NCI-H2029 treated with DMSO at 0.1 percent for 48 hours (cell line): ENCODE measurements around the gene CASK.

Experiments
- DNase-seq: peaks from one replicate; lab custom pipeline; 2025; lab: John Stamatoyannopoulos, UW

Gene CASK

DNA sequence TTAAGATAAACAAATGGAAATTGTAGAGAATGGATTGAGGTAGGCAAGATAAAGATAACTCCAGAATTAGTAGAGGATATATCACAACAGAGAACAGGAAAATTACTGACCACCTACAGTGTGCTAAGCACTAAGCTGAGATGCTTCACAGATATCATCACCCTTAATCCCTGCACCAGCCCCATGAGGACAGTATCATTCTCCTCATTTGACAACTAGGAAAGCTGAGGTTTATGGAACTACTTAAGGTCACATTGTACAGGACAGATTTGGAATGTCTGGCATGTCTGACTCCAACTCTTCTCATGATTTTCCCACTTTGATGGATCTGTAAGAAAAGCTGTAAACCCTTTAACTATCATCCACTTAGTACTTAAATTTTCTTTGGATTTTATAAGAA, 95.5 kb downstream of the CASK start:
- no peak for DNase-seq

DNA sequence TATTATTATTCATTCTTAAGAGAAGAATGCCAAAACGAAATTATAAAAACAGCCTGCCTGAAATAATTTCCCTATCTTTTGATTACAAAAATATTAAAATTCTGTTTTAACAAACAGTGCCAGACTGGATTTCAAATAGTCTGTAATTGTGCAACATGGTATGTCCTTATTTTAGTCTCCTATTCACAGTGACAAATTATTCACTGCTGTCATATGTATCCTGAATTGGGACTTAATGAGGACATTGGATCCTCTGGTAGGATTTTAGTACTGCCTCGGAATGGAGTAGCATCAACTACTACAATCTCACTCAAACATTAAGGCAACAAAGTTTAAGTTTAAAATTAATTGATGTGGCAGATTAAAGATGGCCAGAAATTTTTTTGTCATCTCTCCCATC, 97.6 kb downstream of the CASK start:
- no peak for DNase-seq

DNA sequence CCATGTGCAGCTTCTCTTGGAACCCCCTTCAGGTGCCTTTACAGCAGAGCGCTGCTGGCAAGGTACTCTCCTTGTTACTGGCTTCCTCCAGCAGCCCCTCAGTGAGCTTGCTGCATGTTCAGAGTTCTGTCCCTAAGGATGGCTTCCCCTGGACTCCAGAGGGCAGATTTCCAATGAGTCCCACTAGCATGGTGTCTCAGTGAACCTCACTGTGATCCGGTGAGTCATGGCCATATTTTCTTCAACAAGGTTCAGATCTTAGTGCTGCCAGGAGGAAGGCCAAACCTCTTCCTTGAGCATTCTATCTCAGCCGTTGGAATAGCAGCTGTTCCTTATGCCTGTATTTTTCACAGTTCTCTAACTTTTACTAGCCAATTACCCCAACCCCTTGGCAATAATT, 98.8 kb downstream of the CASK start:
- no peak for DNase-seq

DNA sequence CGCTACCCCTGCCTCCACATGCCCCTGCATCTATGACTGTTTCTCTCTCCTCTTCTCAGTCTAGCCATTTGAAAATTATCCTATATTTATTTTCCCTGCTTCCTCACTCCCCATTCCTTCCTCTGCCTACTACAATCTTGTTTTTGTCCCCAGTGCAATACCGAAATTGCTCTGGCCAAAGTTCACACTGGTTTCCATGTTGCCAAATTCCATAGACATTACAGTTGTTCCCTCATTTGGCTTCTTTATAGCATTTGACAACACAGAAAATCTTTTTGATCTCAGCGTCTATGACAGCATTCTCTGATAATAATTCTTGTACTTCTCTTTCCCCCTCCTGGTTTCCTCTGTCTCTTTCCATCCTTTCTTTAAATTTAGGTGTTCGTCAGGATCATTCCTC, 100.0 kb downstream of the CASK start:
- DNase-seq, result no peak

GRCh38 chrX:41822892-41823291, 100.5 kb downstream of the CASK start:
- no peak for DNase-seq

- no peak for DNase-seq
Measured at GRCh38 chrX:41808047-41808446, 115.3 kb downstream of the CASK start.

GRCh38 chrX:41802958-41803357, 120.4 kb downstream of the CASK start:
- DNase-seq, result no peak

DNA sequence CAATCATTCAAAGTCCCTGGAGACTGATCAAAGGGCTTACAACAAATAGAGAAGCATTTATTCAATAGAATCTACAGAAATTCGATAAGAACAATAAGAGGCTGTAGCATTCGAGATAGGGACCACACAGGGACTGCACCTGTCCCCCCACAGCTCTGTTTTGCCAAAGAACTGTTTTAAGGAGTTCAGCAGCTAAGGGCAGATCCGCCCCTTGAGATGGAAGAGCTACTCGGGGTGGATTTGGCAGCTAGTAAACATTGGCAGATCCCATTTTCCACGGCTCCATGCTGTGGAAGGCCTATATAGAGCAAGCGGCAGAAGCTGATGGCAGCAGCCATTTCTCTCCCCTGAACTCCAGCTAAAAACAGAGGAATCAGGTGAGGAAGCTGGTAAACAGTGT, 123.7 kb downstream of the CASK start:
- no peak for DNase-seq

DNA sequence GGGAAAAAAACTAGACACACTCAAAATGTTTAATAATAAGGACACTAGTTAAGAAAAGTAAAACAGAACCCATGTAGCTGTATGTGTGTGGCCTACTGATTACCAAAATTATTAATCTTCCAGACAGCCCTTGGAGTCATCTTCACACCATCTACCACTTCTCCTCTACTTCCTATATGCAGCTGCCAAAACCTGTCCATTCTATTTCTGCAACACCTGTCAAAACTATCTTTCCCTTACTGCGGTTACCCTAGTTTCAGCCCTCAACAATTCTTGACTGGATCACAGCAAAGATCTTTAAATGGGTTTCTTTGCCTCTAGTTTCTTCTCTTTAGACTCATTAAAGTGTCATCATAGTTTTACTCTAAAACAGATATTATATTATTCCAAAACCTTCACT, 126.8 kb downstream of the CASK start:
- no peak for DNase-seq

DNA sequence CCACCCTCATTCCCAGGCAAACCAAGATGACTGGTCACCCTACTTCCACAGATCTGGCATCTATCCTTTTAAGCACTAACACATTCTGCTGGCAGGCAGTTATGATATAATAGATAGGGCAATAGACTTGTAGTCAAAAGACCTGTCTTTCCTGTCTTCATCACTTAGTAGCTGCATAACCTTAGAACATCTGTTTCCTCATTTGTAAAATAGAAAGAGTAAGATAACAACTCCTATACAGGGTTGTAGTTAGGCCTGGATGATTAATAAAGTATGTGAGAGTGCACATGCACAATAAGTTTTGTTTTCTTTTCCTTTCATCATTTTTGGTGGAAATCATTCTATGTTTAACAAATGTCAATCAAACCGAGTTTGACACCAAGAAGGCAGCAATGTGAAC, 127.3 kb downstream of the CASK start:
- DNase-seq, result no peak

DNA sequence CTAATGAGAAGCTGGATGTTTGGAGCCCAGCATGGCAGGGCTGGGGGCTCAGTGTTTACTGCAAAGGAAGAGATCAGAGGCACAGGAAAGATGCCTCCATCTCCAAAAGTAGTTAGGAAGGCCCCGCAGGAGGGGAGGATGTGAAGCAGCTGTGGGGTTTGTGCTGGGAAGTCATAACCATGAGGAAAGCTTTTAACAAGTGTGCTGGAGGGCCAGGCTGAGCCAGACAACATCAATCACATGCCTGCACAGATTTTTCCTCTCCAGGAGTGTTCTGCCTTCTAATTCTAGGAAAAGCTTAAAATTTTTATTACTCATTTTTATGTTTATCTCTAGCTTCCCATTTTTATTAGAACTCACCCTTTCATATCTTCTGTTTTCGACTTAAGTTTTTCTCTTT, 134.0 kb downstream of the CASK start:
- no peak for DNase-seq

- no peak for DNase-seq
Measured at GRCh38 chrX:41785685-41786084, 137.7 kb downstream of the CASK start.

GRCh38 chrX:41781500-41781899, 141.9 kb downstream of the CASK start:
- peak; percentile 12 for DNase-seq

GRCh38 chrX:41779941-41780340, 143.4 kb downstream of the CASK start:
- no peak for DNase-seq

DNA sequence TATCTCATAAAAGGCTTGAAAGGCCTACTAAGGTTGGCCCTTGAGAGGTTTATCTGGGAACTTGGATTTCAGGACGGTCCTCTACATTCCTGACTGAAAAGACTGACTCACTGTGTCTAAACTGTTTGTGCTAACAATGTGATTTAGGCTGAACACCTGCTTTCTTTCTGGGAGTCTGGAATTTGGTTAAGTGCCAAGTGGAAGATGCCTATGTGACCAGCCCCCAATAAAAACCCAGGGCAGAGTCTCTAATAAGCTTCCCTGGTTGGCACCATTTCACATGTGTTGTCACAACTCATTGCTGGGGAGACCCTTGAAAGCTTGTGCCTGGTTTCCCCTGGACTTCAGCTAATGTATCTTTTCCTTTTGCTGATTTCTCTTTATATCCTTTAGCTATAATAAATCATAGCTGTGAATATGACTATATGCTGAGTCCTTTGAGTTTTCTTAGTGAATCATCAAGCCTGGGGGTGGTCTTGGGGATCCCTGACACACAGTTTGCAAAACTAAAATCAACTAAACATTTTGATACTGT, 144.3 kb downstream of the CASK start:
- no peak for DNase-seq

DNA sequence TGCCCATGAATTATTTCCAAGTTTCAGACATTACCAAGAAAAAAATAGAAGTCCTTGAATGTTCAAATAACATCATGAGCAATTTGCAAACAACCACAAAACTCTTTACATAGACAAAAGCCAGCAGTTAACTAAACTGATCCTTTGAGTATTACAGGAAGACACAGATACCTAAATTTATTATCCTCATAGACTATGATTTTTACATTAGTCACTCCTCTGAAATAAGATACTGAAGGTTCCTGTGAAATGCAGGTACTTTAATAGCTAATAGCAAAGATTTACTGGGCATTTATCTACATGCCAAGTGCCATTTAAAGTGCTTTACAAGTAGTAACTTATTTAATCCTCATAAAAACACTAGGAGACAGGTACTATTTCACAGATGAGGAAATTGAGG, 161.7 kb downstream of the CASK start:
- no peak for DNase-seq

DNA sequence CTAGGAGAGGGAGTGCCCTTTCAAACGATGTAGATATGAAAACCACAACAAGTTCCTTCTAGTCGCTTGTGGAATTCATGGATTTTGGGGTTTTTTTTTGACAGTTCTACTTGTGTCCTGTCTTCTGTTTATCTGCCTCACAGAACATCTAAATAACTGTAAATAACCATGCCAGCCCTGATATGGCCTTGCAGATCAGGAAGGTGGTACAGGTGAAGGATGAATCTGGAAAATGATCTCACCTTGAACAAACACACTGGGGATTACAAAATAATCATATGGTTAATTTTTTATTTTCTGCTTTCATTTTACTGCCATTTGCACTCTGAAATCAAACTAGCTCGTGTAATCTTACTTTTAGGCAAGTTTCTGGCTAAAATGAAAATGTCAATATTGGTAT, 162.2 kb downstream of the CASK start:
- no peak for DNase-seq

- DNase-seq, result no peak
Measured at GRCh38 chrX:41759817-41760216, 163.5 kb downstream of the CASK start.

- DNase-seq, result no peak
Measured at GRCh38 chrX:41758401-41758800, 165.0 kb downstream of the CASK start.

DNA sequence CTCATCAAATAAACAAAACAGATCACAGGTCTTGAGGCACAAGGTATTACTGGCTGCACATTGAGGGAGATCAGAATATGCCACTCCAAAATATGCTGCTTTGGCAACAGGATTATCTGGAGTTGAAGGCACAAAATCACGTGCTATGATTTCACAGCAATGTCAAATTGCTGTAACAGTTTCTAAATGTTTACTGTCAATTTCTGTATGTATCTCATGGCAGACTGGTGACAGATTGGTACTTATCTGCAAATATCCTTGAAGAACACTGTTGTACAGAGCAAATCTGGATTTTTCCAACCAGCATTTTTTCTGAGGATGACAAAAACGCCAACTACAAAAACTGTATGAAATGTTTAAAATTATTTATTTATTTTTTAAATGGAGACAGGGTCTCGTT, 172.6 kb downstream of the CASK start:
- DNase-seq, result no peak

- no peak for DNase-seq
Measured at GRCh38 chrX:41739871-41740270, 183.5 kb downstream of the CASK start.

- no peak for DNase-seq
Measured at GRCh38 chrX:41737065-41737464, 186.3 kb downstream of the CASK start.

- no peak for DNase-seq
Measured at GRCh38 chrX:41734530-41734929, 188.8 kb downstream of the CASK start.

DNA sequence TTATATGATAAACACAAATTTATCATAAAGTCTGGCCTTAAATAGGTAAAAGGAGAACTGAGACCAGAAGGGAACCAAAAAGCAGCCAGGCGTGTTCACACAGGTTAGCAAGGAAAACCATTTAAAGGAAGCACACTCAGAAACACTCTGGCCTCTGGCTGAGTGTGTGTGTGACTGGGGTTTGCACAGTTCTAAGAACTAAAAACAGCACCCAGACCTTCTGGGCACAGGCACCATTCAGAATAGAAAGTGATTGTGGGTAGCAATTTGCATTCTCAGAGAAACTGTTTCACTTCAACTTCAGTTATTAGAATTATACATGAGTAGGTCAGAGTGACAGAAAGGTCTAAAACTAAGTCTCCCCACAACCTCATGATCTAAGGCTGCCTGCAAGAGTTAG, 189.4 kb downstream of the CASK start:
- no peak for DNase-seq

DNA sequence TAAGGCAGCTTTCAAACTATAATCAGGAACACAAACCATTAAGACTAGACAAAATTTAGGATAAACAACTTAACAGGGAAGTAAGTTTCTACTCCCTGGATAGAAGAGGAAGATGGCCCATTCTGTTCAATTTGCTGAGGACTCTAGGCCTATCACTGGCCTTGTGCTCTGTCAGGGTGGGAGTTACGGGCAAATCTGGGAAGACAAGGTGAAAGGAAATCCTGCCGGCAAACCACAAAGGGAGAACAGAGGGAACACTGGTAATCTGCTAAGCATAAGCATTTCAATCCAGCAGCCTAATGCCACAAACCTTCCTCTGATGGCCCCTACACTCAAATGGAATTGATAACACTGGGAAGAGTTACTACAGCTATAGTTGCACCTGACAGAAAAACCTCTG, 191.1 kb downstream of the CASK start:
- no peak for DNase-seq
